ENCODE results near the gene HKDC1. TPM values are rescaled to one million over a fixed set of nuclear protein-coding genes. Genes with fewer than 3 reads are reported as not detected.

Gene HKDC1
- polyA plus RNA-seq, 2 of the 4 experiments (the other 2 are of a cell fraction): 32.5 to 32.8 TPM

- FAIRE-seq: no peak
- CTCF ChIA-PET: interaction anchor here (0.7 to 1.9 kb wide), 5 partner anchors 13 to 232 kb away, joined by 3 to 4 read pairs (median 3); no protein-coding TSS in a partner anchor
- 73% methylated on average over 3 of the region's 3 CpGs for WGBS (ENCODE audit: missing lambda C conversion rate)
Measured at GRCh38 chr10:69253171-69253570, 33.0 kb downstream of the HKDC1 start.

GRCh38 chr10:69254877-69255276 lies 34.7 kb downstream of the HKDC1 start:
- CTCF ChIA-PET: interaction anchor here (0.8 to 1.8 kb wide), 2 partner anchors 14 to 20 kb away, joined by 3 to 4 read pairs; no protein-coding TSS in a partner anchor
- no peak for ATAC-seq
- H3K4me1 ChIP-seq: no peaks in the 10 kb centered on the region
- no peak for FAIRE-seq
- no peak overlapping the region for H3K4me3 ChIP-seq
- DNase-seq (ENCODE audit: low read depth in 1 of 2, low spot score in 1 of 2): no peak
- 63% methylated on average over 7 of the region's 7 CpGs for WGBS (ENCODE audit: missing lambda C conversion rate)
- TF ChIP-seq MAZ (IDR thresholded peaks at IDR 0.05; ENCODE audit: borderline replicate concordance, low read depth, low read length): no peak
- TF ChIP-seq CEBPB (IDR thresholded peaks at IDR 0.05): no peak
- no peak for TF ChIP-seq RNF2 (IDR thresholded peaks at IDR 0.05; ENCODE audit: borderline replicate concordance, low read depth)
- no peak overlapping the region for H3K4me2 ChIP-seq
- H3K9me3 ChIP-seq: no peaks in the 10 kb centered on the region
- POLR2A ChIA-PET: no interaction called here
- H3K27ac ChIP-seq: no peak overlapping the region

More at GRCh38 chr10:69253171-69253570, 33.0 kb downstream of the HKDC1 start:
- no peak overlapping the region for H3K4me2 ChIP-seq
- H3K4me3 ChIP-seq: no peak overlapping the region
- no peak for ATAC-seq
- no peaks in the 10 kb centered on the region for H3K4me1 ChIP-seq
- TF ChIP-seq RFX5 (IDR thresholded peaks at IDR 0.05) (no peak), MYC (IDR thresholded peaks at IDR 0.05; ENCODE audit: borderline replicate concordance, low read length) (no peak), GATA3 (IDR thresholded peaks at IDR 0.05; ENCODE audit: borderline replicate concordance) (no peak), ATOH8 (CRISPR knock-in tag; IDR thresholded peaks at IDR 0.05; ENCODE audit: low read depth) (no peak), ELK1 (IDR thresholded peaks at IDR 0.05; ENCODE audit: low read depth, low read length) (no peak), HOXB5 (CRISPR knock-in tag; IDR thresholded peaks at IDR 0.05) (no peak), EP300 (IDR thresholded peaks at IDR 0.05) (no peak)
- H3K27ac ChIP-seq: no peak overlapping the region
- DNase-seq (ENCODE audit: low read depth in 1 of 2, low spot score in 1 of 2): no peak
- no peaks in the 10 kb centered on the region for H3K9me3 ChIP-seq
- POLR2A ChIA-PET: no interaction called here

GRCh38 chr10:69259547-69260243 lies 39.6 kb downstream of the HKDC1 start:
- ATAC-seq: no peak
- no peak overlapping the region for H3K4me3 ChIP-seq
- POLR2A ChIA-PET: no interaction called here
- no peaks in the 10 kb centered on the region for H3K9me3 ChIP-seq
- H3K4me2 ChIP-seq: no peak overlapping the region
- WGBS (ENCODE audit: missing lambda C conversion rate): 90% methylated on average over 3 of the region's 3 CpGs
- no peaks in the 10 kb centered on the region for H3K4me1 ChIP-seq
- no peak for DNase-seq (ENCODE audit: low read depth in 1 of 2, low spot score in 1 of 2)
- no peak overlapping the region for H3K27ac ChIP-seq
- FAIRE-seq: no peak
- TF ChIP-seq JUN (IDR thresholded peaks at IDR 0.05) (no peak), RCOR1 (IDR thresholded peaks at IDR 0.05; ENCODE audit: low read depth, low read length) (no peak), NR3C1 (IDR thresholded peaks at IDR 0.05) (no peak)
- CTCF ChIA-PET: interaction anchor here (1.2 to 3.2 kb wide), 3 partner anchors 10 to 147 kb away, joined by 4 to 10 read pairs (median 6); no protein-coding TSS in a partner anchor

- ATAC-seq (no peak), FAIRE-seq (no peak), DNase-seq (ENCODE audit: low read depth in 1 of 2, low spot score in 1 of 2) (no peak)
- WGBS (ENCODE audit: missing lambda C conversion rate): 89% methylated on average over 8 of the region's 8 CpGs
- Histone ChIP-seq H3K4me1 (no peaks in the 10 kb centered on the region), H3K4me3 (no peak overlapping the region), H3K27ac (no peak overlapping the region), H3K4me2 (no peak overlapping the region), H3K9me3 (no peaks in the 10 kb centered on the region)
- POLR2A ChIA-PET: no interaction called here
- CTCF ChIA-PET: interaction anchor here (1.5 to 3.2 kb wide), 2 partner anchors 9 to 132 kb away, joined by 6 to 10 read pairs; no protein-coding TSS in a partner anchor
- TF ChIP-seq MAZ (IDR thresholded peaks at IDR 0.05; ENCODE audit: borderline replicate concordance, low read depth, low read length) (no peak), ESRRA (IDR thresholded peaks at IDR 0.05; ENCODE audit: borderline replicate concordance, low read length) (no peak), HOXB13 (CRISPR knock-in tag; IDR thresholded peaks at IDR 0.05; ENCODE audit: low read depth) (no peak), TFCP2L1 (CRISPR knock-in tag; IDR thresholded peaks at IDR 0.05) (no peak), KDM1A (IDR thresholded peaks at IDR 0.05; ENCODE audit: low read depth) (no peak), HOXA7 (CRISPR knock-in tag; IDR thresholded peaks at IDR 0.05) (no peak), USF2 (IDR thresholded peaks at IDR 0.05) (no peak), FOSB (CRISPR knock-in tag; IDR thresholded peaks at IDR 0.05) (no peak), REST (IDR thresholded peaks at IDR 0.05) (no peak), BHLHE40 (IDR thresholded peaks at IDR 0.05; ENCODE audit: low read depth, low read length) (no peak), BCL3 (IDR thresholded peaks at IDR 0.05) (no peak)
Measured at GRCh38 chr10:69261184-69261583, 41.1 kb downstream of the HKDC1 start.
